PC-9 (cell line): ENCODE measurements around the gene PRSS57. TPM values are rescaled to one million over a fixed set of nuclear protein-coding genes. Genes with fewer than 3 reads are reported as not detected.

Source experiments
- BruUV-seq: library from RNA; stranded (reverse); fragments of 400-500 nt; replicated peaks from 2 replicates; lab custom pipeline; 2021; lab: Mats Ljungman, UMichigan
- CTCF ChIA-PET: fragments of 300-600 bp; sonication (Branson Sonifier 250); formaldehyde crosslinking; loops from one replicate; lab custom pipeline; 2022; ENCODE audit warnings: antibody characterized with exemption; lab: Charles Lee
- POLR2A ChIA-PET: fragments of 300-600 bp; sonication (Branson Sonifier 250); formaldehyde crosslinking; loops from one replicate; lab custom pipeline; 2022; ENCODE audit warnings: antibody characterized with exemption; ENCODE audit not compliant: unreplicated experiment; lab: Charles Lee
- DNase-seq, 2 experiments: peaks; one replicate each; pipeline versions ENCODE4 v3.0.0 to v3.0.0-alpha.2; 2015 to 2022; ENCODE audit warnings: mixed read lengths in 1 of 2
- H2AFZ ChIP-seq: fragments of 200-600 bp; sonication (generic); 2 replicates; pipeline ENCODE4 v1.8.1; 2017; ENCODE audit warnings: antibody characterized with exemption
- H3F3A ChIP-seq: fragments of 200-600 bp; sonication (generic); 2 replicates; pipeline ENCODE4 v1.8.1; 2017; ENCODE audit warnings: antibody characterized with exemption, mild to moderate bottlenecking, low read depth; ENCODE audit not compliant: insufficient read depth
- H3K27ac ChIP-seq: fragments of 200-600 bp; sonication (generic); 2 replicates; pipeline ENCODE4 v1.6.1; 2016; ENCODE audit warnings: mixed run types
- H3K27me3 ChIP-seq: fragments of 200-600 bp; sonication (generic); 2 replicates; pipeline ENCODE4 v1.6.1; 2016; ENCODE audit warnings: low read depth, mixed run types; ENCODE audit not compliant: insufficient read depth
- H3K36me3 ChIP-seq: fragments of 200-600 bp; sonication (generic); 2 replicates; pipeline ENCODE4 v1.6.1; 2016; ENCODE audit warnings: low read depth, mixed run types
- H3K4me1 ChIP-seq: fragments of 200-600 bp; sonication (generic); replicated peaks from 2 replicates; pipeline ENCODE4 v1.6.1; 2016; ENCODE audit warnings: mixed run types; ENCODE audit not compliant: insufficient read depth
- H3K4me2 ChIP-seq: fragments of 200-600 bp; sonication (generic); 2 replicates; pipeline ENCODE4 v1.6.1; 2017; ENCODE audit warnings: mixed run types
- H3K4me3 ChIP-seq: fragments of 200-600 bp; sonication (generic); 2 replicates; pipeline ENCODE4 v1.6.1; 2016; ENCODE audit warnings: mixed run types
- H3K79me2 ChIP-seq: fragments of 200-600 bp; sonication (generic); 2 replicates; pipeline ENCODE4 v1.6.1; 2017; ENCODE audit warnings: low read depth, mixed run types
- H3K9me2 ChIP-seq: fragments of 200-600 bp; sonication (generic); 2 replicates; pipeline ENCODE4 v1.8.1; 2017; ENCODE audit warnings: mild to moderate bottlenecking; ENCODE audit not compliant: insufficient read depth
- H3K9me3 ChIP-seq: fragments of 200-600 bp; sonication (generic); 2 replicates; pipeline ENCODE4 v1.8.1; 2016; ENCODE audit warnings: low read depth; ENCODE audit not compliant: insufficient read depth
- H4K20me1 ChIP-seq: fragments of 200-600 bp; sonication (generic); 2 replicates; pipeline ENCODE4 v1.8.1; 2017; ENCODE audit not compliant: insufficient read depth
- EZH2 ChIP-seq: fragments of 200-600 bp; sonication (generic); IDR thresholded peaks from 2 replicates; pipeline ENCODE4 v1.8.0; 2017; ENCODE audit warnings: antibody characterized with exemption, low read depth
- intact Hi-C: fragments of 100-400 bp; cut with micrococcal nuclease; formaldehyde crosslinking; loops from one replicate; pipeline ENCODE4 v1.10.0; 2022; ENCODE audit not compliant: unreplicated experiment
- total RNA-seq: library from RNA; stranded (reverse); gene quantifications from 2 replicates; pipeline ENCODE4 v1.2.3, GENCODE V29; 2021
- TF ChIP-seq, protein P1 (sequence below): fragments of 200-600 bp; sonication (generic); conservative IDR thresholded peaks from 2 replicates; pipeline ENCODE4 v1.6.1; 2017; ENCODE audit warnings: mixed run types, antibody characterized with exemption, mild to moderate bottlenecking, moderate library complexity

Gene PRSS57
- total RNA-seq, 1 experiment from 2014 or later: not detected

DNA sequence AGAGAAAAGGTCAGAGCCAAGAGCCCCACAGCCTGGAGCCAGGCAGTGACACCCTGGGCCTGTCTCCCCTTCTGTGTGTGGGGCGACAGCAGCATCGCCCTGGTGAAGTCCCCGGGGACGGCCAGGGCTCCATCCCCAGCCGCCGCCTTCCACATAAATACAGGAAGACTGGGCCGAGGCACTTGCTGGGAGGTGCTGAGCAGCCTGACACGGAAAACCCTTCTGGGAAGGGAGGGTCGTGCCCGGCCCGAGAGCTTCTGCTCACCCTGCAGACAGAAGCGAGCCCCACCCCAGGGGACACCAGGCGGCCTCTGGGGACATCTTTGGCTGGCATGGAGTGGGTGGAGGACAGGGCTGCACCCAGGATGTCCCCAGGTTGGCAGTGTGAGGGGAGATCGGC lies 50.5 kb downstream of the PRSS57 start:
- Histone ChIP-seq H3K4me1 (no peaks in the 10 kb centered on the region), H3K27me3 (no peaks in the 10 kb centered on the region), H3K36me3 (no peaks in the 10 kb centered on the region), H3F3A (peaks cover 6% of the 10 kb centered on the region; the same call in 1 of the 2 replicates), H3K4me3 (no peak overlapping the region), H2AFZ (no peak overlapping the region), H3K9me3 (no peaks in the 10 kb centered on the region), H3K9me2 (no peaks in the 10 kb centered on the region), H3K4me2 (no peak overlapping the region), H3K79me2 (no peaks in the 10 kb centered on the region), H4K20me1 (0 out of 2 replicates have a peak, but pooled peaks cover 4% of the 10 kb centered on the region), H3K27ac (no peak overlapping the region)
- POLR2A ChIA-PET: no interaction called here
- CTCF ChIA-PET: no interaction called here
- intact Hi-C loops: no loop called here
- no peak for DNase-seq
- no TSS peak for BruUV-seq
- TF ChIP-seq, protein P1, sequence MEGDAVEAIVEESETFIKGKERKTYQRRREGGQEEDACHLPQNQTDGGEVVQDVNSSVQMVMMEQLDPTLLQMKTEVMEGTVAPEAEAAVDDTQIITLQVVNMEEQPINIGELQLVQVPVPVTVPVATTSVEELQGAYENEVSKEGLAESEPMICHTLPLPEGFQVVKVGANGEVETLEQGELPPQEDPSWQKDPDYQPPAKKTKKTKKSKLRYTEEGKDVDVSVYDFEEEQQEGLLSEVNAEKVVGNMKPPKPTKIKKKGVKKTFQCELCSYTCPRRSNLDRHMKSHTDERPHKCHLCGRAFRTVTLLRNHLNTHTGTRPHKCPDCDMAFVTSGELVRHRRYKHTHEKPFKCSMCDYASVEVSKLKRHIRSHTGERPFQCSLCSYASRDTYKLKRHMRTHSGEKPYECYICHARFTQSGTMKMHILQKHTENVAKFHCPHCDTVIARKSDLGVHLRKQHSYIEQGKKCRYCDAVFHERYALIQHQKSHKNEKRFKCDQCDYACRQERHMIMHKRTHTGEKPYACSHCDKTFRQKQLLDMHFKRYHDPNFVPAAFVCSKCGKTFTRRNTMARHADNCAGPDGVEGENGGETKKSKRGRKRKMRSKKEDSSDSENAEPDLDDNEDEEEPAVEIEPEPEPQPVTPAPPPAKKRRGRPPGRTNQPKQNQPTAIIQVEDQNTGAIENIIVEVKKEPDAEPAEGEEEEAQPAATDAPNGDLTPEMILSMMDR: no peak
- TF ChIP-seq EZH2: no peak

DNA sequence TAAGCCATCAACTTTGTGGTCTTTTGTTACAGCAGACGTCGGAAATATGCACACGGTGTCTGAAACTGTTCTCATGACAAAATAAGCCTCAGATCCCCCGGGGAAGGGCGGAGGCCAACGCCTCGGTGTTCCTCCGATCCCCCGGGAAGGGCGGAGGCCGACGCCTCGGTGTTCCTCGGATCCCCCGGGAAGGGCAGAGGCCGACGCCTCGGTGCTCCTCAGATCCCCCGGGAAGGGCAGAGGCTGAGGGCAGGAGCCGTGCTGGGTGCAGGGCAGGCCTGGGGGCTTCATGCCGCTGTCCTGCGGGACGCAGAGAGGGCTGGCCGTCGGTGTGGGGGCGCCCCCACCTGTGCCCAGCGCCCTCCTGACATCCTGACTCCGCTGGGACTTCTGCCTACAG lies 50.9 kb downstream of the PRSS57 start:
- no peaks in the 10 kb centered on the region for H3K36me3 ChIP-seq
- no peak overlapping the region for H3K27ac ChIP-seq
- intact Hi-C loops: no loop called here
- H2AFZ ChIP-seq: no peak overlapping the region
- no peaks in the 10 kb centered on the region for H3K9me2 ChIP-seq
- CTCF ChIA-PET: no interaction called here
- H4K20me1 ChIP-seq: 0 out of 2 replicates have a peak, but pooled peaks cover 2% of the 10 kb centered on the region
- H3K4me1 ChIP-seq: peaks cover under 1% of the 10 kb centered on the region
- DNase-seq: no peak
- BruUV-seq: no TSS peak
- POLR2A ChIA-PET: no interaction called here
- TF ChIP-seq, protein P1: no peak
- no peak for TF ChIP-seq EZH2
- H3K4me2 ChIP-seq: no peak overlapping the region
- no peaks in the 10 kb centered on the region for H3K79me2 ChIP-seq
- peaks cover 6% of the 10 kb centered on the region; the same call in 1 of the 2 replicates for H3F3A ChIP-seq
- no peak overlapping the region for H3K4me3 ChIP-seq
- no peaks in the 10 kb centered on the region for H3K27me3 ChIP-seq
- no peaks in the 10 kb centered on the region for H3K9me3 ChIP-seq

DNA sequence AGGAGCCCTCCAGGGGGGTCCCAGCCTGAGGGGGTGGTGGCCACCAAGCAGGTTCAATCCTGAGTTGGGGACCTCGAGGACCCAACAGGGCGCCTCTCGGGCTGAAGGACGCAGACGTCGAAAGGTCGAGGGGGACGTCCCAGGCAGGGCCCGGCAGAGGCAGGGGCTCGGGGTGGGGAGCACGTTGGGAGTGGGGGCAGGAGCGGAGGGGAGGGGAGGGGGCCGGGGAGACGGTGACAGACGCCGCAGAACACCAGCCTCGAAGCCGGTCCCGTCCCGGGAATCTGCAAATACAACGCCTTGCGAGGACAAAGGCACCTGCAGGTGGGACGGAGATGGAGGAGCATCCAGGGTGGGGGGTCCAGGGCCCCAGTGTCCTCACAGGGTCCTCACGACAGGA lies 51.5 kb downstream of the PRSS57 start:
- TF ChIP-seq, protein P1: no peak
- TF ChIP-seq EZH2: no peak
- H3K4me3 ChIP-seq: no peak overlapping the region
- peaks cover 6% of the 10 kb centered on the region; the same call in 1 of the 2 replicates for H3F3A ChIP-seq
- H3K4me1 ChIP-seq: peaks cover 7% of the 10 kb centered on the region
- BruUV-seq: no TSS peak
- no peaks in the 10 kb centered on the region for H3K9me2 ChIP-seq
- DNase-seq: no peak
- no peak overlapping the region for H3K27ac ChIP-seq
- H3K36me3 ChIP-seq: no peaks in the 10 kb centered on the region
- H3K4me2 ChIP-seq: no peak overlapping the region
- H3K27me3 ChIP-seq: no peaks in the 10 kb centered on the region
- H4K20me1 ChIP-seq: no peaks in the 10 kb centered on the region
- ChIA-PET POLR2A (no interaction called here), CTCF (no interaction called here)
- intact Hi-C loops: no loop called here
- H2AFZ ChIP-seq: no peak overlapping the region
- H3K9me3 ChIP-seq: no peaks in the 10 kb centered on the region
- H3K79me2 ChIP-seq: no peaks in the 10 kb centered on the region
